GM18498 (cell line): ENCODE data around the gene BCHE.
"Not testable (repeated sequence)": the region's sequence is repeated elsewhere in the genome, so short reads cannot be mapped to it uniquely, and the experiment has no call there.

Source experiments
- ATAC-seq: cut with Tn5 transposase; IDR thresholded peaks from one replicate; pipeline ENCODE4 v1.9.1; 2021; ENCODE audit warnings: mild to moderate bottlenecking, moderate library complexity; ENCODE audit not compliant: unreplicated experiment

Gene BCHE

DNA sequence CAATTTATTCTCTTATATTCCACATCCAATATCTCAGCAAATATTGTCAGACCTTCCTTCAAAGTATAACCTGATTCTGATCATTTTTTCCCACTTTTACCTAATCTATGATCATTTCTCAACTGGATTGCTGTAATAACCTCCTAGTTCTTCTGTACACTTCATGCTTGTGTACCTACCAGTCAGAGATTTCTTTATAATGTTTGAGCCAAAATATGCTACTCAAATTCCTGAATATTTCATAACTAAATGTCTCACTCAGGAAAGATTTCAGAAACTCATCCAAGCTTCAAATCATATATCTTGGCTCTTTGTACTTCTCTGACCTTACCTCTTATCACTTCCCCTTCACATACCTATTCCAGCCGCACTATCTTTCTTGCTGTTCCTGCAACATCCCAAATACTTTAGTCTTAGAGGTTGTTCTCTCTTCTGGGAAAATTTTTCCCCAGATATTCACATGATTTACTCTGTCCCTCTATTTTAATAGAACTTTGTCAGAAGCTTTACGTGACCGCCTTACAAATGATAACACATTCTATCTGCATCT is 20.0 kb downstream of the BCHE start:
- no peak for ATAC-seq

DNA sequence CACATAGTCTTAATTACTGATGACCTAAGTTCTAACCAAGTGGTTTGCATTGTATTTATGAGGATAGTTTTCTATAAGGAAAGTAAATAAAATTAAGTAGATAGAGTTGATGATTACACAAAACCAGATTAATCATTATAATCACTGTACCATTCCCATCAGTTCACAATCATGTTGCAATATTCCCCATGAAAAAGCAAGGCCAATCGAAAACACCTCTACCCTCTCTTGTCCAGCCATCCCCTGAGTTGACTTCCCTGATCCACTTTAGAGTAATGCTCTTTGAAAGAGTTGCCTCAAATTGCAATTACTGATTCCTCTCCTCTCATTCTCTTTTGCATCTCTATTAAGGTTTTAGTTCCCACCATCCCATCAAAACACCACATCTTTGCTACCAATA is 21.0 kb downstream of the BCHE start:
- ATAC-seq = no peak

DNA sequence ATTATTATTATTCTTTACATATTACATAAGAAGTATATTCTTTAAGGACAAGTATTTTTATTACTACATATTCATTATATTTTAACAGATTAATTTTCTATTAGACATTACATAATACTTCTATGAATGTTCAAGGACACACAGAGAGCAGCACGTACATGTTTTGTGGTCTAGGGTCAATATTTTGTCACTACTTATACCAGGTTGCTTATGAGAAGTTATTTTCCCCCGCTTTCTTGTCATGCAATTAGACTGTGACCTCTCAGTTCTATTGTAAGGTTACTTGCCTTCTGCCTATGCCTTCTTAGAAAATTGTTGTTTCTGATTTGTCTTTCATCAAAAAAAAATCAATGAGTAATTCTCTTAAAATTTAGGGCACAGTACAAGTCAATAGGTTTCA is 21.5 kb downstream of the BCHE start:
- no peak for ATAC-seq

DNA sequence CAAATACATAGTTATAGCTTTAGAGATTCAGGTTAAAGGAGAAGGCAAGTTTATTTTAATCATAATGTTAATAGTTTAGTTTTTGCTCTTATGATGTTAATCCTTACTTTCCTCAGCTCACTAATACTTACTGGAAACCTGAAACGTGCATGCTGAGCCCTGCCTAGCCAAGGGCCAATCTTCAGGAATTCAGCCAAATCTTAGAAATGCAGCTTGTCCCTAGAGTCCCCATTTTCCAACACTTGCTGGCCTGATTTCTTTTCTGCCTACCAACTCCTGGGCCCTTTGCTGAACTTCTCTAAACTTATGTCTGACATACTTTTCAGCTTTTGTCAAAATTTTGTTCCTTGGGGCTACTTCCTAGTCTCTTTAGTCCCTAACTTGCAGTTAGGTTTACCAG is 22.8 kb downstream of the BCHE start:
- no peak for ATAC-seq

DNA sequence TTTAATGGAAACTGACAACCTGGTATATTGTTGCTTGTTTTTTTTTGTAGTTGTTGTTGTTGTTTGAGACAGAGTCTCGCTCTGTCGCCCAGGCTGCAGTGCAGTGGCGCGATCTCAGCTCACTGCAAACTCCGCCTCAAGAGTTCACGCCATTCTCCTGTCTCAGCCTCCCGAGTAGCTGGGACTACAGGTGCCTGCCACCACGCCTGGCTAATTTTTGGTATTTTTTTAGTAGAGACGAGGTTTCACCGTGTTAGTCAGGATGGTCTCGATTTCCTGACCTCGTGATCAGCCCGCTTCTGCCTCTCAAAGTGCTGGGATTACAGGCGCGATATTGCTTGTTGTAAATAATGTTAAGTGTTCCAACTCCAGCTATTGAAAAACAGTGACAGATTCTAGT is 29.3 kb downstream of the BCHE start:
- not testable (repeated sequence) for ATAC-seq

DNA sequence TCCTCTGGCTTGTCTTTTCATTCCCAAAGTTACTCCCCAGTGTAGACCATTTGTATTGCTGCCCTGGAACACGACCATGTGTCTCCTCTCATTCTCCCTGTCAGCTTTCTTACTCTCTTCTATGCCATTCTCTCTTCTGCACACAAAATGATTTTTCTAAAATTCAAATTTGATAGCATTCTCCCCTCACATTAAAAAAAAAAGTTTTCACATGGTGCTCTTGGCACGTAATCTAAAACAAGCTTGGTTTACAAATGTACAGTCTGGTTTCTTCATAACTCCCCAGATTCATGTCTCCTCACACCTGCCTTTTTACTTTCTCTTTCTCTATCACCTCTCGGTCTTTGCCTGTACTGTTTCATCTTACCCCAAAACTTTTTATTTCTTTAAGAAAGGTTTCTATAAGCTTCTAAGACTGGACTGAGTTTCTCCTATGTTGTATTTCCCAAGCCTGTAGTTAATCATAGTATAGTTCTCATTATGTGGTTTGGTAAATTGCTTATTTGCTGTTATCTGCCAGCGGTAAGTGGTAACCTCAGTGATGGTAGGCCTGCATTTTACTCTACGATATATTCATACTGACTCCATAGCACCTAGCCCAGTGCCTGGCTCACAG is 31.2 kb downstream of the BCHE start:
- peak; percentile 92 for ATAC-seq

DNA sequence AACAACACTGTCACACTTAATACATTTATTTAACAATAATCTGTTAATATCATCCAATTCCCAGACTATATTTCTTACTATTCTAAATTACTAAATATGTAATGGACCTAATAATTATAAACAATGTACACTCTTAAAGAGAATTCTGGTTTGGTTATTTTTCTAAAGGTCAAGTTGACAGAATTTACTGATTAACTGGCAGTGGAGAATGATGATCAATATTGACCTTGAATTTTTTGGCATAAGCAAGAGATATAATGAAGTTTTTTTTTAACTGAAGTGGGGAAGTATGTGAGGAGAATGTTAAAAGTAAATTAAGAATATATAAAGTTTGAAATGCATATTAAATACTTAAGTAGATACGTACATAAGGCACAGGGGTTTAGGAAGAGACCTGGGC is 33.8 kb downstream of the BCHE start:
- no peak for ATAC-seq

DNA sequence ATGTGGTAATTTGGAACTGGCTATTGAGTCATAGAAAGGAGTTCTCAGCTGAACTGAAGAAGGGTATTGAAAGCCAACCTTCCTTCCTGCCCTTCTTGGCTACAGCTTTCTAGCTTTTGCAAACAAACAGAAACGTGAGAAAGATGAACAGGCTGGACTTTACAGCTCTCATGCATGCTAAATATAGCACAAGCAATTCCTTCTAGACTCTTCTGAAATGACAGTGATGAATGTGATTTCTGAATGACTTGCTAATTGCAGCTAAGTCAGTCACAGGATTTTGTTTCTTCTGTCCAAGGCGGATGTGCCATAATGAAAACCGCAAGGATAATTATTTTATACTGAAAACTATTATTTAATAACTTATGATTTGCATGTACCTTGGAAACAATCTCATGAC is 36.3 kb downstream of the BCHE start:
- ATAC-seq = peak; percentile 54

DNA sequence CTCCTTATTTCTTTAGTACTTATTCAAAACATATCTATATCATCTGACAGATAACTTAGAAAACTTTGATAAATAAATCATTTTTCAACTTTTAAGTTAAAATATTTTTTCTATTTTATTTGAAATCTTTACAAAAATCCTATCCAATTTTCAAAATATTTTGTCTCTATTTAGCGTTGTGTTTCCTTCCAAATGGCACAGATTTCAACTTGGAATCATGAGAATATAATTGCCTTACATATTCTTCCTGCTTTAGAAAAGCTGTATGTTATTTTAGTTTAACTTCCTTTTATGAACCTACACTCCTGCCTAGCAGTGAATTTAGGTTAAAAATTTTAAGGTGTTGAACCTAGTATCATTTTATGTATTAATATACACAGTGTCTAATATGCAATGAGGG is 38.2 kb downstream of the BCHE start:
- ATAC-seq = no peak

DNA sequence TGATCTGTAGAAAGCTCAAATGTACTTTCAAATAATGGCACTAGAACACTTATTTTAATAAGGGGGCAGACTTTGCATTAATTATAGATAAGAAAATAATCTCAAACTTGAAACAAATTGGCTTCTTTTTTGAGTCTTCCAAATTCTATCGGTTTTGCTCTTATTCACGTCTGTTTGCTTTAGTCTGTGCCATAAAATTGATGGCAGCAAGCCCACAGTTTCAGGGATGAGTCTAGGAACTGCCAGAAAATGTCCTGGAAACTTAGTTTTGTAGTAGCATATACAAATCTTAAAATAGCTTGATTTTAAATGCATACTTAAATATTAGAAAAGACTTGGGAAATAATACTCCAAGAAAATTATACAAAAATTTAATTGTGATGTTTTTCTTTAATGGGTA is 39.7 kb downstream of the BCHE start:
- ATAC-seq = no peak

DNA sequence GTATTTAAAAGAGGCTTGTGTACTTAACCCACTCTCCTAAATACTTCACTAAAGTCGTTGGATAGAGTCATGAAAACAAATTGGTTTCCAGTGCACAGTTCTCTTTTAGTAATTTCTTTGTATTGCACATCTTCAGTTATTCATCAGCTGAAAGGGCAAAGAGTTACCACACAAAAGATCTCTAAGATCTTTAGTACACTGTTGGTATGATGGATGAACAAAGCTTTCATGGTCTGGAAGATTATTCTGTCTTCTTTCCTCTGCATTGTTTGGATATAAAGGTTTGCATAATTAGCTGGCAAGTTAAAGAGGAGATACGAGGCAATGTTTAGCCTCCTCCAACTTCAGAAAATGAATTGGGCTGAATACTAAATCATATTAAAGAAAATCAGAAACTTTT is 40.5 kb downstream of the BCHE start:
- no peak for ATAC-seq

DNA sequence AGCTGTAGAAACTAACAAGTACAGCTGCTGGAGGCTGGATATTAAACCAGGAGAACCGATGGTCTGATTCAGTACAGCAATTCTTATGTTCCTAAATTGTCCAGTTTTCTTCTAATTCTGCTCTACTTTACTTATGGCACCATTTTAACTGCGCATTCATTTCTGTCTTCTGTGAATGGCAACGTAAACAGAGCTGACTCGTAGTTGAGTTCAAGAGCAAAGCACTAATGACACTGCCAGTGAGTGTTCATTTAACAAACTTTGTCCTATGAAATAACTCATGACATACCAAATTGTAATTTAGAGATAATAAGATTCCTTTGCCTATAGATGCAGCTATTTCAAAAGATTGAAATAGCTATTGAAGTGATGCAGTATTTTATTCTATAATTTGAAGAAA is 48.7 kb downstream of the BCHE start:
- no peak for ATAC-seq

DNA sequence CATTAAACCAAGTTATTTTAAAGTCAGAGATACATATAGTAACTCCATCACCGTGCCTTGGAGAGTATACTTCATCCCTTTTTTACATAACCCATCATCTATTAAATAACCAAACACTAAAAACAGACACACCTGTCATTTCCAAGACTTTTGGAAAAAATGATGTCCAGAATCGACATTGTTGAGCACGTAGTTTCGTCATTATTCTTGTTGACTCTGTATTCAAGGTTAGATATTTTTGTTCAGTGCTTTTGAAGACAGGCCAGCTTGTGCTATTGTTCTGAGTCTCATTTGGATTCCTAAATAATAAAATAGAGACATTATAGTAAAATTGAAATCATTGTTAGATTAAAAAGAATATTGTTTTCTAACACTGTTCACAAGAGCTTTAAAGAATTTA is 51.2 kb downstream of the BCHE start:
- ATAC-seq = no peak

DNA sequence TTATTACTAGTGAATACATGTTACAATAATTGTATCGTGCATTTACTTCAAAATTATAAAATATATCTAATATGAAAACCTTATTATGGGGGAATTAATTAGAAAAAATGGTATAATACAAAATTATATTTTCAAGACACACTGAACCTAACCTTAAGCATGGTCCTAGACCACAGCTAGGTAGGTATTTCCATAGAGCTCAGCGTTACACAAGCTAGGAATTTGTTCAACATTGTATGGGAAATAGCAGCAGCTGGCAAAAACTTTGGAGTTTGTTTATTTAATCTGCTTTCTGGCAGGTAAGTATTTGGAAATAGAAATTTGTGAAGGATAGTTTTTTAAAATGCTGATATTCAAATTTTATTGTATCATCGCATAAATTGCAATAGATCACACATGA is 52.9 kb downstream of the BCHE start:
- no peak for ATAC-seq

DNA sequence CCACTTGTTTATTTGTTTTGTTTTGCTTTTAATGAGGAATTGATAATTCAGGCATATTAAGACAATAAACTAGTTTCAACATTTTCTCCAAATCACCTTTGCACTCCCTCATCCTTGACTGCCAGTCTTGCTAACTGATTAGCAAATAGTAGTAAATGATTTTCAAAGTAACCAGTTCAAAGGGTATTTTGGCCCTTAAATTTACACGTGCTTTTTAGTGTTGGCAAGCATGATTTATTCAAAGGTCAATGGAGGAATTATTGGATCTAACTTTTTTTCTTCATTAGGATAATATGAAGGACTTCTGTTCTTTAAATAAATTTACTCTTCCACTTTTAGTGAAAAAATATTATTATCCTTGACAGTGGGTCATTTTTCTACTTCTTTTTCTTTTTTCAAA is 53.8 kb downstream of the BCHE start:
- no peak for ATAC-seq

DNA sequence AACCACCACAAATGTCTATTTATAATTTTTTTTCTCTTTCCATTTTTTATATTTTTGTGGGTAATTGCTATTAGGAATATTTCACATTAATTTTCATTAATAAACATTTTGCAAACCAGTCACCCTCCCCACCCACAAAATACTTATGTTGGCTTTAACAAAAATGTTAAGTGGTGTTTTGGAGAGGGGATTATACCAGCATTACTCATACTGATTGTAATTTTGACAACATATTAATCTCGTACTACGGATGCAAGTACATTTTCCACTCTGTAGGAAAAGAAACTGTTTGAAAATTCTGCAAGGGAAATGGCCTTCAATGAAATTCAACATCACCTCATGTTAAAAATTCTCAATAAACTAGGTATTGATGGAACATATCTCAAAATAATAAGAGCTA is 58.3 kb downstream of the BCHE start:
- ATAC-seq = no peak

DNA sequence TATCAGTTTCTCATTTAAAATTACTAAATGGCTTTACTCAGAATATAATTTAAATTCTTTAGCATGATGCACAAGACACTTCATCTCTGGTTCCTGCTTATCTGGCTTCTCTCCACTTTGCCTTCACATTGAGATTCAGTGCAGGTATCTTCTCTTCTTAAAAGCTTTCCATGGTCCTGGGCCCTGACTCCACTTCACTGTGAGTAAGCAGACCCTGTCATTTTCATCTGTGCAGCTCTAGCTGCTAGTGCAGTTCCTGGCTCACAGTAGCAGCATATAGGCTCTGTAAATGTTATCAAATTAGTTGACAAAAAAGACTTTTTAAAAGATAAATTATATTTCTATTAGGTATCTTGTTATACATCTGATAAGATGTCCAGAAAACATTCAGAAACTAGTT is 58.8 kb downstream of the BCHE start:
- ATAC-seq = no peak

DNA sequence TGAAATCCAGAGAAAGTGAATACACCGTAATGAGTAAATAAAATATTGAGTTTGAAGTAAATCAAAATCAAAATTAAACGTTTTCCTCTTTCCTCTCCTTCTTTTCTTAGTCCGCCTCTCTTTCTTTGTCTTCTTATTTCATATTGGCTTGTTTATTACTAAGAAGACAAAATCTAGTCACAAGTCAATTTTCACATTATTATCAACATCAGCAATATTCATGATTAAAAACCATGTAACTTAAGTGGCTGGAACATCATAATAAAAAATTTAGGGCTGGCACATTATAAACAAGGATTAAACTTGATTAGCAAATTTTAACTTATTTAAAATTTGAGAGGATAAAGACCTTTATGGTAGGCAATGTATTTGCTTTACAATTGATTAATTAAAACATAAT is 61.4 kb downstream of the BCHE start:
- ATAC-seq = no peak

DNA sequence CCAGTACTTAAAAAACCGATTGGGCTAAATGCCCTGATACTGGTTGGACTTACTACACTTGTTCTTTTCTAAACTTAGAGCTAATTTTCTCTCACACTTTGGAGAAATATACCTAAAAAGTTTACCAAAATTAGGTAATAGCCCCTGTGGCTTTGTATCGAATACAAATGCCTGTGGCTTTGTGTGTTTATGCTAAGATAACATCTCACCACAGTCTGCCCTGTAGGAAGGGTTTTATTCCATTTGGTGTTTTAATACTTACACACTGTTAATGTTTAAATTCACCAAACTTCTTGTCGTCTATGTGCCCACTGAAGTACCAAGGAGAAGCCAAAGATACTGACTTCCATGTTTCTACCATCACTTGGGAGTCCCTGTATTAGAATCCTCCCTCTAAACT is 66.4 kb downstream of the BCHE start:
- ATAC-seq = no peak

DNA sequence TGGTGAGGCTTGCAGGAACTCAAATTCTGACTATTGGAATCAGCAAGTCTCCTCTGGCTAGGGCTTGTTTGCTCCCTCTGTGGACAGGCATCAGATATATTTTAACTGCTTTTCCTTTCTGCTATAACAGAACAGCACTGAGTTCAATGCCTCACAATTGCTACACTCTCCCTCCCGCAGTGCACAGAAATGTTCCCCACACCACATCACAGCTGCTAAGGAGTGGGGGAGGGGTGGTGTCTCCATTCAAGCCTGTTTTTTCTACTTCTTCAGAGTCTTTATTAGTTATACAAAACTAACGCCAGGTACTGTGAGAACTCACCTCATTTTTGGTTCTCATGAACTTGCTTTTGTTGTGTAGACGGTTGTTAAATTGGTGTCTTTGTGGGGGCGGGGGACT is 68.5 kb downstream of the BCHE start:
- no peak for ATAC-seq

DNA sequence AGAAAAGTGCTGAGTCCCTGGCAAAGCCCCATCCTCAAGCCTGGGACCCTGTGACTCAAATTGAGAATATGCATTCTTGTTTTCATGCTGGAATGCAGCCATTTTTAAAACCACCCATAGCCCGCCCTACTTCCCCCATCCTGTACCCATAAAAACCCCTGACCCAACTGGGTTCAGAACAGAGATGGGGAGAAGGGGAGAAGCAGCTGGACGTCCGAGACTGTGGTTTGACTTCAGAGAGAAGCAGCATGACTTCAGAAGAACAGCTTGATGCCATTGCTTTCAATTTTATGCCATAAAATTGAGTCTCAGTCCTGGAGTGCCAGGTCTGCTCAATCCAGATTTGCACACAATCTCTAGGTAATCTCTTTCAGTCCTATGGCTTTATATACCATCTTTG is 78.2 kb downstream of the BCHE start:
- ATAC-seq = no peak

DNA sequence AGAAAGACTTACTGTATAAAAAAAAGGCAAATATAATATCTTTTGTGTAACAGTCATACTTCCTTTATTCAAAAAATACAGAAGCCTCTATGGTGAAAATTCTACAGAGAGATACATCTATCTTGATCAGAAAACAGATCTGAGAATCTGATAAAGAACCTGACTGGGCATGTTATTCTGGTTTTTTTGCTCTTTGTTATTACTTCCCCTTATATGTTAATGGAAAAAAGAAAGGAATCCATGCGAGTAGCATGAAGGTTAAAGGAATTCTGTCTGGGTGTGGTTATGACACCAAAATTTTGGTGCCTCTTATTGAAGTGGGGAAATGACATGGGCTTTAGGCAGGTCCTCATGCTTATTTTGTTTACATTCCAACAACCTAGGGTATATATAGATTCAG is 81.7 kb downstream of the BCHE start:
- no peak for ATAC-seq

DNA sequence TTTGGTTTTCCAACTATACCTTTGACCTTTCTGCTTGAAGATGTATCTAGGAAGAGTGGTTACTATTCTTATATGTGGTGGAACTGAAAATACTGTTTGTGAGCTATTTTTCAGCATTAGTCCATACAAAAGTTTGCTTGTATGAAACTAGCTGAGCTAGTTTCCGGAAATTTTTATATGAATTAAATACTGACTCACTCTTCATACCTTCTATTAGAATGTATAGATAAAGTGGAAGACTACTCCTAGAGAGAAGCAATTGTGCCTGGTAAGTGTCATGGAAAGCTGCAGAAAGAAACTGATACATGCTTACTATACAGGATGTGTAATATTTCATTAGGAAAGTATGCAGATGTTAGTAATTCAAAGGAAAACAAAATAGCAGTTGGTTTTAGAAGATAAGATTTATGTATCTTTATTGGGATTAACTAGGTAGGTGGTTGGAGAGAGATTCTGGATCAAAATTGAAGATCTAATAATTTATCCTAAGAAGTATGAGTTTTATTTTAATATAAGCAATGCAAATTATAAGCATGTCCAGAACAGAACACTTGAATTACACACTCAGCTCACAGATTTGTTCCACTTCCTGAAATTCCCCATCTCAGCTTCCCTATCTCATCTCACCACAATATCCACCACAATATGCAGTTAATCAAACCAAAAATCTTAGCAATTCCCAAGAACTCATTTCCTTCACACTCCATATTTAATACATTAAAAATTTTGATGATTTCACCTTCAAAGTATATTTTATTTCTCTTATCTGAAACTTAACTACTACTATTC is 82.8 kb downstream of the BCHE start:
- ATAC-seq = no peak
